NCI-H1417 (cell line): ENCODE results near the gene CFB.
A peak's percentile ranks its signal among the peaks of the same experiment; 100 is the strongest.
"Not testable (repeated sequence)": the region's sequence is repeated elsewhere in the genome, so short reads cannot be mapped to it uniquely, and the experiment has no call there.

Source experiments
- DNase-seq, 3 experiments: peaks; one replicate each; lab custom pipeline; 2025; lab: John Stamatoyannopoulos, UW

Gene CFB

DNA sequence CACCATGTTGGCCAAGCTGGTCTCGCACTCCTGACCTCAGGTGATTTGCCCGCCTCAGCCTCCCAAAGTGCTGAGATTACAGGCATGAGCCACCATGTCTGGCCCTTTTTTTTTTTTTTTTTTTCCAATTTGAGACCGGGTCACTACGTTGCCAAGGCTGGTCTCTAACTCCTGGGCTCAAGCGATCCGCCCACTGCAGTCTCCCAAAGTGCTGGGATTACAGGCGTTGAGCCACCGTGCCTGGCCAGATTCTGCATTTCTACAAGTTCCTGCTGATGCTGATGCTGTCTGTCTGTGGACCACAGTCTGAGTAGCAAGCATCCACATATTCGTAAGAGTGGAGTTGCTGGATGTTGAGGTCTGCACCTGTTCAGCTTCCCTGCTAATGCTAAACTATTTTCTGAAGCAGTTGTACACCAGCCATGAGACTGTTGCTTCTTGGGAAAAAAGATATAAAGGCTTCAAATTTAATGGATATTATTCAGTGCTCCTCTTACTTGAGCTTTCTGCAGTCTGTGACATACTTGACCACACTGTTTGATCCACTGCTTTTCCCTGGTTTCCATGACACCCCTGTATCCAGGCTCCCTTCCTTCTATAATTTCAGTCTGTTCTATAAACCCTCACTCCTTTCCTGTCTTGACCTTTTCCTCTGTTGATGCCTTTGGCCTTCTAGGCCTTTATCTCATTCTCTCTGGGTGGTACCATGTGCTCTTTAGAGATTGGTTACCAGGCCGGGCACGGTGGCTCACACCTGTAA lies 33.9 kb upstream of the CFB start:
- no peak for DNase-seq

DNA sequence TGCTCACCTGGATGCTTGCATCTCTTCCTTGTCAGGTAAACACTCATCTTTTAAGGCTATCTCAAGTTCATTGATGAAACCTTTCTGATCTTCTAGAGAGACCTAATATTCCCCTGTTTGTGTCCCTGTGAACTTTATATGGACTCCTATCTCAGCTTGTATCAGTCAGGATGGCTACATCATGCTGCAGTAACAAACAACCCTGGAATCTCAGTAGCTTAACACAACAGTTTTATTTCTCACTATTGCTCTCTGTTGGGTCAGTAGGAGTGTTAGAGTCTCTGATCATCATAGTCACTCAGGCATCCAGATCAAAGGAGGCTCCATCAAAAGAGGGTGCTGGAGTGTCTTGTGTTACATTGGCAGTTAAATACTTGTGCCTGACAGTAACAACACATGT lies 30.5 kb upstream of the CFB start:
- no peak for DNase-seq

DNA sequence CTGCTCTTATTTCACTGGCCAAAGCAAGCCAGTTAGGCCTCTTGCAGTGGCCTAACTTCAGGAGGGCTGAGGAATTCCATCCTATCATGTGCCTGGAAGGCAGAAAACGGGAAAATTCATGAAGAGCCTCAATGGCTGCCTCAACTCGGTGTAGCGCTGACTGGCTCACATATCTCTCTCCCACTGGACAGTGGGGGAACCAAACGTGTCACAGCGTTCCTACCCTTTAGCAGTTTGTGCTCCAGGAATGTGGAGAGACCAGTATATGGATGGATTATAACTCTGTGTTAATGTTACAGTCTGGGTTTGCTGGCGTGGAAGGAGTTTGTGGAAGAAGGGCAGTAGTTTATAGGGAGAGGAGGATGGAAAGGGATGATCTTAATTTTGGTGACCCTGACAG lies 30.1 kb upstream of the CFB start:
- DNase-seq, result no peak

DNA sequence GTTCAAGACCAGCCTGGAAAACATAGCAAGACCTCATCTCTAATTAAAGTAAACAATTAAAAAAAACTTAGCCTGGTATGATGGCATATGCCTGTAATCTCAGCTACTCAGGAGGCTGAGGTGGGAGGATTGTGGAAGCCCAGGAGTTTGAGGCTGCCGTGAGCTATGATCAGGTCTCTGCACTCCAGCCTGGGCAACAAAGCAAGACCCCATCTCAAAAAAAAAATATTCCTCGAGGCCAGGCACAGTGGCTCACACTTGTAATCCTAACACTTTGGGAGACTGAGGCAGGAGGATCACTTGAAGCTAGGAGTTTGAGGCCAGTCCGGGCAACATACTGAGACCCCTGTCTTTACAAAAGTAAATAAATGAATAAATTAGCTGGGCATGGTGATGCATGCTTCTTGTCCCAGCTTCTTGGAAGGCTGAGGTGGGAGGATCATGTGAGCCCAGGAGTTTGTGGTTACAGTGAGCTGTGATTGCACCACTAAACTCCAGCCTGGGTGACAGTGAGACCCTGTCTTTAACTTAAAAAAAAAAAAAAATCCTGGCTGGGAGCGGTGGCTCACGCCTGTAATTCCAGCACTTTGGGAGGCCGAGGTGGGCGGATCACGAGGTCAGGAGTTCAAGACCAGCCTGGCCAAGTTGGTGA lies 27.7 kb upstream of the CFB start:
- no peak for DNase-seq

DNA sequence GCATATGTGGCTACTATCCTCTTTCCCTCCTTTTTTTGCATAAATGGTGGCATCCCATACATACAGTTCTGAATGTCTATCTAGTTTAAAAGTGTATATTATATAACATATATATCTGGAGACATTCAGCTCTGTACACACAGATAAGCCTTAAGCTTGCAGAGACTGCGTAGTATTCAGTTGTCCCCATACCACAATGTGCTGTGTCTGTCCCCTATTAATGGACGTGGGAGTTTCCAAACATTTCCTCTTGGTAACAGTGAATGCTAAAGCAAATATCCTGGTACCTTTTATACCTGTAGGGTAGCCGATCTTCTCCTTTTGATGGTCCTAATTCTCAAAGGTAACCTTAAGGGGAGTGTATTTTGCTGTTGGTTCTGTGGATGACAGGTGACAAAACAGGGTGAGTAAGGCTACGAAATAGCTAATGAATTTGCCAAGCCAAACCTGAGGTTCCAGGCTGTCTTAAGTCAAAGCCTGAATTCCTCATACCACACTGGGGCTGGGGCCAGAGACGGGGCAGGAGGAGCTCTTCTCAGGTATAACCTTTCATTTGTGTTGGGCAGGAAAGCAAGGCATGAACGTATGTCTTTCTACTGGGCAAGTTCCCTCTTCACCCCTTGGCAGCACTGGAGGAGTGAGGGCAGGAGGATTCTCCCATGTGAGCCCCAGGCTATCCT lies 26.1 kb upstream of the CFB start:
- DNase-seq, result no peak

DNA sequence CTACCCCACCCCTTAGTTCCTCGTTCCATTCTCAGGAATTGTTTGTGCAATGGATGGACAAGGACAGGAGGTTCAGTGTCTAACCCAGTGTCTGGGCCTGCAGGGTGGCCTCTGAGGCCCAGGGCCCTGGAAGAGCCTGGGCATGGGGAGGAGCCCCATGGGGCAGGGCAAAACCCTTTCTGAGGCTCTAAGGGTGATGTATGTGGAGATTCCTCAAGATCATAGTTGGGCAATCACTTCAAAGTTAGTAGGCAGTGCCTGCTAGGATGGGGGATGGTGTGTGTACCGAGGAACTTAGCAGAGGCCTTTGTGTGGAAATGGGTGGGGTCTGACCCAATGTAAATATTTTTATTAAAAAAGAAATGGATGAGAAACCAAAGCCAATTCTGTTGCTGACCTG lies 25.1 kb upstream of the CFB start:
- DNase-seq, result no peak

DNA sequence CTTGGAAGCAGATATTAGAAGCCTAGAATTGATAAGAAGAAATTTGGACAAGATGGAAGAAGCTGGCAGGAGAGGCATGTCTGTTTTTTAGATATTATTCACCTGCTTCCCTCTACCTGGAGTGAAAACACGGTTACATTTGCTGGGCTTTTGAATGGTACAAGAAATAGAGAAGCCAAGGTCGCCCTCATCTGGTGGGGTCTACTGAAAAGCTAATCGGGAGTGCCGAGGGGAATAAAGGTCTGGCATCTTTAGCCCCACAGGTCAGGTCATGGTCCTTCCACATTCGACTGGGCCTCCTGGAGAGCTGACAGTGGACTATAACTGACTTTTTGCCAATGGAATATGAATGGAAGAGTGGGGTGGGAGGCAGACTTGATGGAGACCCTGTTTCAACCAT lies 23.0 kb upstream of the CFB start:
- DNase-seq, result peak in 1 of 3 experiments; percentile 29

DNA sequence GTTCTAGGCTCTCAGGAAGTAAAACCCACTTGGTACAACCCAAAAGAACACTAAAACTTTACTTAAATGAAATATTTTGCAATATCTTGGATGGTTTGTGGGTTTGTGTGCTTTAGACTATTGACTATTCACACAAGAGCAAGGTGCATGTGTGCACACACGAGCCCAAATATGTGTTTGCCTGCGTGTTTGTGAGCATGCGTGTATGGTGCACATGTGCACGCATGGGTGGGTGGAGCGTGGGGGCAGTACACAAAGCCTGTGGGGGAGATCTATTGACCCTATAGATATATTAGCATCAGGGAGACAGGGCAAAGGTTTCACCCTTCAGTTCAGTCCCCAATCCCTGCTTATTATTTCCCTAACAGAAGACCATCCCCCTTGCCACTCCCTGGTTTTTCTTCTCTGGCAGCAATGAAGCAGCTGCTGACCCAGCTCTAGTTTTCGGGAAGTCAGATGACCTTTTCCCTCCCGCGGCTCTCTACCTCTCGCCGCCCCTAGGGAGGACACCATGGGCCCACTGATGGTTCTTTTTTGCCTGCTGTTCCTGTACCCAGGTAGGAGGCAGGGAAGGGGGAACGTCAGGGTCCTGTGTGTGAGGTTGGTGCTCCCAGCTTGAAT lies 18.5 kb upstream of the CFB start, which contains the start of gene C2:
C2 (plus strand) TSS at position 476 of the 621 bp plus-strand sequence; CDS start at position 512, 36 bp downstream.
- no peak for DNase-seq

DNA sequence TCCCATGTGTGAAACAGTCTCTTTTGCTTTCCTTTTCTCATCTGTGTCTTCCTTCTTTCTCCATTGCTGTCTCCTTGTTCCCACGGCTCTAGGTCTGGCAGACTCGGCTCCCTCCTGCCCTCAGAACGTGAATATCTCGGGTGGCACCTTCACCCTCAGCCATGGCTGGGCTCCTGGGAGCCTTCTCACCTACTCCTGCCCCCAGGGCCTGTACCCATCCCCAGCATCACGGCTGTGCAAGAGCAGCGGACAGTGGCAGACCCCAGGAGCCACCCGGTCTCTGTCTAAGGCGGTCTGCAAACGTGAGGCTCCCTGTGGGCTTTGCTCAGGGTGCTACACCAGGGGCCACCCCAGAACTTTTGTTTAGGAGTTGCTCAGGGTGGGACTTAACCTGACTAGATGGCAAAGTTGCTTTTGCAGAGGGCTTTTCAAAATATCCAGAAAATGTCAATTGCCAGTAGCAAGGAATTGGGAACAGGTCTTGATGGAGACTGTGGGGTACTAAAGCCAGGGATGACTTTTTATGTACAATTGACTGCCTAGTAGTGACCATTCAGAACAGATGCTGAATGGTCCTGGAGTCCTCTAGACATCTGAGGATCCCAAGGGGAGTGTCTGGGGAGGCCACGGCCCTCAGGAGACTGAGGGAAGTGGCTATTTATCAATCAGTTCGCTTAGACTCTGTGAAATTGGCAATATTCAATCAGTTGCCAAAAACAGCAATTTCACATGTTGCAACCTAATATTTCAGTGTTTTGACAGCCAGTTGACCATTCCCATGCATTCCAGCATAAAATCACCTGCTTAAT lies 17.8 kb upstream of the CFB start:
- no peak for DNase-seq

DNA sequence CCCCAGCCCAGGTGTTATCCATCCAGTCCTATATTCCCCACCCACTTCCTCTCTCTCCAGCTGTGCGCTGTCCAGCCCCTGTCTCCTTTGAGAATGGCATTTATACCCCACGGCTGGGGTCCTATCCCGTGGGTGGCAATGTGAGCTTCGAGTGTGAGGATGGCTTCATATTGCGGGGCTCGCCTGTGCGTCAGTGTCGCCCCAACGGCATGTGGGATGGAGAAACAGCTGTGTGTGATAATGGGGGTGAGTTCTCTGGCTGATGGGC lies 17.3 kb upstream of the CFB start:
- no peak for DNase-seq

DNA sequence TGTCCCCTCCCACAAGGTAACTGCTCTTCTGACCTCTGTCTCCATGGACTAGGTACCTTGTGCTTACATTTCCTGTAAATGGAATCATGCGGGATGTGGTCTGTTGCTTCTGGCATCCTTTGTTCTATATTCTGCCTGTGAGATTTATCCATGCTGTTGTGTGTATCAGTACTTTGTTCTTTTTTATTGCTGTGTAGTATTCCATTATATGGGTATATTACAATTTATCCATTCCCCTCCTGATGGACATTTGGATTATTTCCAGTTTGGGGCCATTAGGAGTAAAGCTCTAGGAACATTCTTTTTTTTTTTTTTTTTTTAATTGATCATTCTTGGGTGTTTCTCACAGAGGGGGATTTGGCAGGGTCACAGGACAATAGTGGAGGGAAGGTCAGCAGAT lies 14.9 kb upstream of the CFB start:
- no peak for DNase-seq

DNA sequence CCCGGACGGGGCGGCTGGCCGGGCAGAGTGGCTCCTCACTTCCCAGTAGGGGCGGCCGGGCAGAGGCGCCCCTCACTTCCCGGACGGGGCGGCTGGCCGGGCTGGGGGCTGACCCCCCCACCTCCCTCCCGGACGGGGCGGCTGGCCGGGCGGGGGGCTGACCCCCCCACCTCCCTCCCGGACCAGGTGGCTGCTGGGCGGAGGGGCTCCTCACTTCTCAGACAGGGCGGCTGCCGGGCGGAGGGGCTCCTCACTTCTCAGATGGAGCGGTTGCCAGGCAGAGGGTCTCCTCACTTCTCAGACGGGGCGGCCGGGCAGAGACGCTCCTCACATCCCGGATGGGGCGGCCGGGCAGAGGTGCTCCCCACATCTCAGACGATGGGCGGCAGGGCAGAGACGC lies 13.8 kb upstream of the CFB start:
- DNase-seq, result not testable (repeated sequence)

DNA sequence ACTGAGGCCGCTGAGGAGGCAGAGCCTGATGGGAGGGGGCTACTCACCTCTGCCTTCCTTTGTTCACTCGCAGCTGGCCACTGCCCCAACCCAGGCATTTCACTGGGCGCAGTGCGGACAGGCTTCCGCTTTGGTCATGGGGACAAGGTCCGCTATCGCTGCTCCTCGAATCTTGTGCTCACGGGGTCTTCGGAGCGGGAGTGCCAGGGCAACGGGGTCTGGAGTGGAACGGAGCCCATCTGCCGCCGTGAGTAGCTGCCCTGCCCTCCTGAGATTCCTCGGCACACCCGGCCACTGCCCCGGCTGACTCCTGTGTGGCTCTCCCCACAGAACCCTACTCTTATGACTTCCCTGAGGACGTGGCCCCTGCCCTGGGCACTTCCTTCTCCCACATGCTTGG lies 12.4 kb upstream of the CFB start:
- DNase-seq, result no peak

DNA sequence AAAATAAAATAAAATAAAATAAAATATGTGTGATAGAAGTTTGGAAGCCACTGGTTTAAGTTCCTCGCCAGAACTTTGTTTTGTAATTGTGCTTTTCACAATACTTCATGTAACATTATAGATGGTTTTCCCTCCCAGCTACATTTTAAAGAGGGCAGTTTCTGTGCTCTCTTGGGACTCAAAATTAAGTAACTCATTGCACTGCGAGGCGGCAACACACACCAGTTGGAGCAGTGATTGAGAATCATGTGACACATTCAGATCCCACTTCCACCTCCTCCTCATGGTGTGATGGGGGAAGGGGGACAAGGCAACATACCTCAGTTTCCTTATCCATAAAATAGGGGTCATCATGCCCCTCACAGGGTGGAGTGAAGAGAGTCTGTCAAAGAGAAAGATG lies 10.9 kb upstream of the CFB start:
- DNase-seq, result no peak

DNA sequence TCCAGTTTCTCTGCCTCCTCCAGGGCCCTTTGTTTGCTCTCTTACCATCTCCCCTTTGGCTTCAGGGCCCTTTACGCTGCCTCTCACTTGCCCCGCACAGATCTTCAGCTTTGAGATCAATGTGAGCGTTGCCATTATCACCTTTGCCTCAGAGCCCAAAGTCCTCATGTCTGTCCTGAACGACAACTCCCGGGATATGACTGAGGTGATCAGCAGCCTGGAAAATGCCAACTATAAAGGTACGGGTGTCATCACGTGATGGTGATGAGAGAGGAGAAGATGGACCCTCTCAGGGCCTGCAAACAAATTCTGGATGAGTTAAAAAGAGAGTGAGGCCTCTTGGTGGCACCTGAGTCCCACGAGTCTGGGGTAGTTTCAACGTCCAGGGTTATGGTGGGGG lies 10.1 kb upstream of the CFB start:
- no peak for DNase-seq

DNA sequence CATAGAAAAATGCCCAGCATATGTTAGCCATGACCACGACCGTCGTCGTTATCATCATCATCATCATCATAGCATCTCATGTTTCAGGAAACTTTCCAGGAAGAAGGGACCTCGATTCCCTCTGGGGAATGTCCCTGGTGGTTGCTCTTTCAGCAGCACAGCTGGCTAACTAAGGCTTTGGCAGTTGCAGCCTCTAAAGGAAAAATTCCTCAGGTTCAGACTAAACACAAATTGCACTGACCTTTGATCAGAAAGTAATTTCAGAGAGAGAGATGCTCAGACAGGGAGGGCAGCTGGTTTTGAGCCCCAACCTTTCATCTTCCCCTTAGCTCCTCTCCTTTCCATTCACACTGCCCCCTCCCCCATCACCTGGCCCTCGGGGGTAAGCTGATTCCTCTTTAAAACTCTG lies 5.6 kb upstream of the CFB start:
- no peak for DNase-seq

DNA sequence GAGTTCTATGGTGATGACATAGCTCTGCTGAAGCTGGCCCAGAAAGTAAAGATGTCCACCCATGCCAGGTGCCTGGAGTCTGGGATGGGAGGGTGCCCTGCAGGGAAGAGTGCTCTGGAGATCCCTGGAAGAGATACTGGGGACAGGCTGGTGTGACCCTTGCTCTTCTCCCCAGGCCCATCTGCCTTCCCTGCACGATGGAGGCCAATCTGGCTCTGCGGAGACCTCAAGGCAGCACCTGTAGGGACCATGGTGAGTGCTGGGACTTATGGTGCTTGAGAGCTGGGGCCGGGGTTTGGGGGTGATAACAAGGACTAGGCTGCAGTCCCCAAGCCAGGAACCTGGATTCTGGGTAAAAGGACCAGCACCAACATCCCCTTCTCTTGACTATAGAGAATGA lies 2.2 kb upstream of the CFB start:
- no peak for DNase-seq

DNA sequence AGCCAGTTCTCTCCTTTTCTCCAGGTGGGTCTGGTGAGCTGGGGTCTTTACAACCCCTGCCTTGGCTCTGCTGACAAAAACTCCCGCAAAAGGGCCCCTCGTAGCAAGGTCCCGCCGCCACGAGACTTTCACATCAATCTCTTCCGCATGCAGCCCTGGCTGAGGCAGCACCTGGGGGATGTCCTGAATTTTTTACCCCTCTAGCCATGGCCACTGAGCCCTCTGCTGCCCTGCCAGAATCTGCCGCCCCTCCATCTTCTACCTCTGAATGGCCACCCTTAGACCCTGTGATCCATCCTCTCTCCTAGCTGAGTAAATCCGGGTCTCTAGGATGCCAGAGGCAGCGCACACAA lies 765 bp upstream of the CFB start:
- no peak for DNase-seq

DNA sequence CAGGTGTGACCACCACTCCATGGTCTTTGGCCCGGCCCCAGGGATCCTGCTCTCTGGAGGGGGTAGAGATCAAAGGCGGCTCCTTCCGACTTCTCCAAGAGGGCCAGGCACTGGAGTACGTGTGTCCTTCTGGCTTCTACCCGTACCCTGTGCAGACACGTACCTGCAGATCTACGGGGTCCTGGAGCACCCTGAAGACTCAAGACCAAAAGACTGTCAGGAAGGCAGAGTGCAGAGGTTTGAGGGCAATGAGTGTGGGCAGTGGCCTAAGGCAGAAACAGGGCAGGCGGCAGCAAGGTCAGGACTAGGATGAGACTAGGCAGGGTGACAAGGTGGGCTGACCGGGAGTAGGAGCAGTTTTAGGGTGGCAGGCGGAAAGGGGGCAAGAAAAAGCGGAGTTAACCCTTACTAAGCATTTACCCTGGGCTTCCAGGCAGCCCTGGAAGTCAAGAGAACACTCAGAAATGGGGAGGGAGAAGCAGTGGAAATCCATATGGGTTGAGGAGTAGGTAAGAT lies 533 bp downstream of the CFB start:
- no peak for DNase-seq

DNA sequence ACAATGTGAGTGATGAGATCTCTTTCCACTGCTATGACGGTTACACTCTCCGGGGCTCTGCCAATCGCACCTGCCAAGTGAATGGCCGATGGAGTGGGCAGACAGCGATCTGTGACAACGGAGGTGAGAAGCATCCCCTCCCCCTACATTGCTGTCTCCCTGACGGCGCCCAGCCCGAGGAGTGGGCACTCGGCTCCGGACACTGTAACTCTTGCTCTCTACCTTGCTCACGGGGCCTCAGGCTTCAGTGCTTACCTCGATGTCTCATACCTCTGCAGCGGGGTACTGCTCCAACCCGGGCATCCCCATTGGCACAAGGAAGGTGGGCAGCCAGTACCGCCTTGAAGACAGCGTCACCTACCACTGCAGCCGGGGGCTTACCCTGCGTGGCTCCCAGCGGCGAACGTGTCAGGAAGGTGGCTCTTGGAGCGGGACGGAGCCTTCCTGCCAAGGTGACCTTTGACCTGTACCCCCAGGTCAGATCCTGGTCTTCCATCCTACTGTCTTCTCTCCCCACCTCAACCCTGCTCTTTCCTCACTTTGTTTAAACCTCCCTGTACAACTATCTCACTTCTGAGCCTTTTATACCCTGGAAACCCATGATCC lies 1.3 kb downstream of the CFB start:
- DNase-seq, result no peak

DNA sequence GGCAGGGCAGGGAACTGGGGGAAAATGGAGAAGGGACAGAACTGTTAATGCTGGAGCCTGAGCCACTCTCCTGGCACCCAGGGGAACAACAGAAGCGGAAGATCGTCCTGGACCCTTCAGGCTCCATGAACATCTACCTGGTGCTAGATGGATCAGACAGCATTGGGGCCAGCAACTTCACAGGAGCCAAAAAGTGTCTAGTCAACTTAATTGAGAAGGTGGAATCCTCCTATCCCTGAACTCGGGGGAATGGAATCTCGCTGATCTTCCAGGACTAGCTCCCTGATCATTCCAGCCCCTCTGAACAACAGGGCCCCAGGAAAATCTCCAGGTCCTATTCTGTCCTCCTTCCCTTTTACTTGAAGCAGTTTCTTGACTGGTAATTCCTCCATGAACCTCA lies 2.0 kb downstream of the CFB start:
- DNase-seq, result no peak

DNA sequence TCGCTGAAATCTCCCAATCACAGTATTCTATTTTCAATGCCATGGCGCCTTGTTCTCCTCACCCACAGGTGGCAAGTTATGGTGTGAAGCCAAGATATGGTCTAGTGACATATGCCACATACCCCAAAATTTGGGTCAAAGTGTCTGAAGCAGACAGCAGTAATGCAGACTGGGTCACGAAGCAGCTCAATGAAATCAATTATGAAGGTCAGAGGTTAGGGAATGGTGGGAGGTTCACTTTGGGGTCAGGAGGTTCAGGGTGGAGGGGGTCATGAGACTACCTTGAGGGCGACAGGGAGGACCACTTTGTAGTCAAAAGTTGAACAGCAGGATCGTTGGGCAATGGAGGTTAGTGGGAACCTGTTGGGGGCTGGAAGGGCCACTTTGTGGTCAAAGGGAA lies 2.4 kb downstream of the CFB start:
- DNase-seq, result no peak
